GM10847 (cell line): ENCODE data around the gene HHAT.

ENCODE experiments used
- POLR2A ChIP-seq: IDR thresholded peaks from 2 replicates; pipeline ENCODE4 v1.6.1; 2011; ENCODE audit not compliant: insufficient read length; ENCODE audit errors: extremely low read depth

The HHAT gene

DNA sequence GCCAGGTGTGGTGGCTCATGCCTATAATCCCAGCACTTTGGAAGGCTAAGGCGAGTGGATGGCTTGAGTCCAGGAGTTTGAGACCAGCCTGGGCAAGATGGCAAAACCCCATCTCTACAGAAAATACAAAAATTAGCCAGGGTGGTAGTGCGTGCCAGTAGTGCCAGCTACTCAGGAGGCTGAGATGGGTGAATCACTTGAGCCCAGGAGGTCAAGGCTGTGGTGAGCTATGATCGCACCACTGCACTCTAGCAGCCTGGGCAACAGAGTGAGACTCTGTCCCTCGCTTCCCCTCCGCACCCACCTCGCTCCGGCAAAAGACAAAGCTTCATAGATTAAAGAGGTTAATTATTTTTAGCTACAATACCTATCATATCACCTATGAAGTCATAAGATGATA, 100.0 kb downstream of the HHAT start:
- TF ChIP-seq POLR2A: no peak

GRCh38 chr1:210434223-210434622, 105.5 kb downstream of the HHAT start:
- no peak for TF ChIP-seq POLR2A

DNA sequence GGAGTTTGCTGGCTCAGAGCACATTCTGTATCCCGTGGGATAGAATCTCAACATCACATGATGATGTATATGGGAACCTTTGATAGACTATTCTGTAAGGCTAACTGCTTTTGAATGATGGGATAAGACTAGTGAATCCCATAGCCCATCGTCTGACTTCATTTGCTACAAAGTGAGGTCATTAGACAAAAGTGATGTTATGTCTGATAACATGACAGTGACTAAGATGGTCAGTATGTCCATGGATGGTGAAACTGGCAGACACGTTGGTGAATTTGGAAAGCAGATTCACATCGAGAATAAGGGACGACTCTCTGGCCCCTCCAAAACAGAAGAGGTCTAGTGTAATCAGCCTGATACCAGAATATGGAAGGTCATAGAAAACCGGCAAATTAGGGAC, 108.4 kb downstream of the HHAT start:
- TF ChIP-seq POLR2A: no peak

DNA sequence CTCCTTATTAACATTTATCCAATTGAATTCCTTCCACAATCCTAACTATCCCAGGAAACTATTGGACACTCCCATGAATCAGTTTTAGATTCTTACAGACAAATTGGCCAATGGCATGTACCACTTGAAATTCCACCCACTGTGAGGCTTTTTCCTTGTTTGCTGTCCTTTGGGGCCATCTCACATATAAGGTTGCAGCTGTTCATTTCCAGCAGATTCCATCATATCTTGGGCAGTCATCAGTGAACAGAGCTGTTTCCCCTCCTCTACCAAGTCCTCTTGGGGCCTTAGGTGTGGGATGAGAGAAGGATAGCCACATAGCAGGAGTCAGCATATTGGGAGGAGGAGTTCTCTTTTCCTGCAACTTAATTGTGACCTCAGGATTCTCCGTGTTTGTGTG, 109.1 kb downstream of the HHAT start:
- no peak for TF ChIP-seq POLR2A

GRCh38 chr1:210438928-210439841, 110.5 kb downstream of the HHAT start:
- TF ChIP-seq POLR2A: no peak

GRCh38 chr1:210440081-210440480, 111.4 kb downstream of the HHAT start:
- TF ChIP-seq POLR2A: no peak

GRCh38 chr1:210441028-210441427, 112.3 kb downstream of the HHAT start:
- TF ChIP-seq POLR2A: no peak

DNA sequence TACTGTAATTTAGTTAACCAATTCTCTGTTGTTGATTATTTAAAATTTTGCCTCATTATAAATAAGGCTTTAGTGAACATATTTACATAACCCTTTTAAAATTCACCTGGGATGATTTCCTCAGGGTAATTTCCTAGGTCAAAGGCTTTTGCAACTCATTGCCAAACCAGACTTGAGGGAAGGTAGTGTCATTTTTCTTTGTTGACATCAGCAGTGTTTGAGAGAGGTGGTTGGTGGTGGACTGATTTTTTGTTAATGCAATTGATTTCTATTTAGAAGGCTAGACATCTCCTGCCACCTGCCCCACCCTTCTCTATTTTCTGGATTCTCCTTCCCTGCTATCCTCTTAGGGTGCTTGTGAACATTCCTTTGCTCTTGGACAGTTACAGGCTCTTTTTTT, 116.8 kb downstream of the HHAT start:
- no peak for TF ChIP-seq POLR2A

GRCh38 chr1:210445931-210446330, 117.2 kb downstream of the HHAT start:
- TF ChIP-seq POLR2A: no peak

DNA sequence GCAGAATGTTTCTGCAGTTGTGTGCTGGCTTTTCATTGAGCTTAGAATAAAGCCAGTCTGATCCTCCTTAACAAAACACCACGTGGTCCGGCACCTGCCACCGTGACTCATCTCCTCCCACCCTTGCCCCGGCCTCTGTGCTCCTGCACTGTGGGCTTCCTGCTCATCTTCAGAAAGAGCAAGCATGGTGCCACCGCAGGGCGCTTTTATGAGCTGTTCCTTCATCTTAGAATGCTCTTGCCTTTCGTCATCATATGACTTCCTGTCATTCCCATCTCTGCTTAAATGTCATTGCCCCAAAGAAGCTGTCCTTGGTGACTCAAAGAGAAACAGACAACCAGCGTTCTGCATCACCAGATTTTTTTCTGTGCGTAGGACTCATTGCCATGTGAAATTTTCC, 117.8 kb downstream of the HHAT start:
- no peak for TF ChIP-seq POLR2A

DNA sequence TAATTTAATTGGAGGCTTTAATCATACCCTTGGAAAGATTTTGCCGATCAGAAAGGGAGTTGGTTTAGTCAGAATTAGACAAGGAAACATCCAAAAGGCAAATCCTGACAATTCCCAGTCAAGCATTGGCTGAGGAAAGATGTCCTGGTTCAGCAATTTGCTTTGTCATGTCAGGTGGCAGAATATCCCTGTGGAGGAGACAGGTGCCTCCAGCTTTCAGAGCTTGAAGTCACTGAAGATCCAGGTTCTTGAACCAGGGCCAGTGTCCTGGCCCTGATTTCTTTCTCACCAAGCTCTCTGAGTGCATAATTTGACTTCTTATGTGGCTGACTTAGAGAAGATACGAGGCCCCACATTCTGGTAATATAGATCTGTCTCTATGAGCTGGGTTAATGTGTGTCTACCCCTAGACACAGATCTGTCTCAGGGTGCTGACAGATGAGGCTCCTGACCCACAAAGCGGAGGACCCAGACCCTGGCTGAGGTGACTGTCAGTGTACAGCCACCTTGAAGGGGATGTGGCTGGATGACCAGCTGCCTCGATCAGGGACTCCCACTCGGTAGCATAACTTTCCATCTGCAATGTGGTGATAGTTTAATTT, 118.9 kb downstream of the HHAT start:
- TF ChIP-seq POLR2A: no peak

DNA sequence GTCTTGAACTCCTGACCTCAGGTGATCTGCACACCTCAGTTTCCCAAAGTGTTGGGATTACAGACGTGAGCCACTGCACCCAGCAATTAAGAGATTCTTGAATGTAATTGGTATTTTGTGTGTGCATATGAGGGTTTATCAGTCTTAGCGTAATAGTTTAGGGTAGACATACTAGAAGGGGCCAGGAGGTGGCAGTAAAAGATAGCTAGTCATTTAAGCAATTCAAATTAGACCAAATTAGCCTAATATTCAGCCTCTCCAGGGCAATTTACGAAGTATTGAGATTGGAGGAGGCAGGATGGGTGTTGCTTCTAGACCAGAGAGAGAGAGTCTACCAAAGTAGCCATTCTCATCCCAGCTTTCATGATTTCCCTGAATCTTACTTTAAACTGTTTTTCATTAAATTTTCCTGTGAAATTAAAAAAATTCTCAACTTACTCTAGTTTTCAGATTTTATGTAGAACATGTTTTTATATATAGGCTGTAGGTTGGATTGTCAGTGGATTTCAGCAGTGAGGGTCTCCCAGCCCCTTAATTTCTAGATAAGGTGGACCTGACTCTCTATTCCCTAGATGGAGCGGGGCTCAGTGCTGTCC, 119.7 kb downstream of the HHAT start:
- no peak for TF ChIP-seq POLR2A

DNA sequence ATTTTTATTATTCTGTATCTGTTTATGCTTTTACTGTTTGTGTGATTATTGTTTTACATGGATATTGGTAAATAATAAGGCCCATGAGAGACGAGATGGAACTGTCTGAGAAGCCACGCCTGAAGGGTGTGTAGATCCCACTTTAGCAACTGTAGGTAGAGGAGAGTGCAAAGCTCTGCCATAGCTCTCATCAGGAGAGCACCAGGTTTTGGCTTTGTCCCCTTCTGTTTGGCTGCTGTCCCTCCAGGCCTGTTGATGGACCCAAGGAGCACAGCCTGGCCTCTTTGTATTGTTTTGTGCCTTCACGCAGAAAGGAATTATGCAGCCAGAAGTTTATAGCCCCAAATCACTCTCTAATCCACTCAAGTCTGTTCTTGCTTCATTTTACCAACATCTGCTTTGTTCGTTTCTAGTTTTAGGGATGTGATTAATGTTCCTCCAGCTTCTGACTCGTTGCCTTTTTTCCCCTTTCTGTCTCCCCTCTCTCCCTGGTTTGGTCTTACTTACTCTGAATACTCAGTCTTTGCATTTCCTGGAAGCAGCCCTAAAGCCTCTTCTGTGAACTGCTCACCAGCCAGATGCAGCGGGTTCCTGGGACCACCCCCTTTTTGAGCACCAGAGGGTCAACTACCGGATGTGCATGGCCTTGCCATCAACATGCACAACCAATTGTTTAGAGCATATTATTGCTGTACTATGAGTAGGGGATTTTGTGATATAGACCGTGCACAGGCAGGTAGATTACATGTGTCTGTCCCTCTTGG, 127.3 kb downstream of the HHAT start:
- no peak for TF ChIP-seq POLR2A

DNA sequence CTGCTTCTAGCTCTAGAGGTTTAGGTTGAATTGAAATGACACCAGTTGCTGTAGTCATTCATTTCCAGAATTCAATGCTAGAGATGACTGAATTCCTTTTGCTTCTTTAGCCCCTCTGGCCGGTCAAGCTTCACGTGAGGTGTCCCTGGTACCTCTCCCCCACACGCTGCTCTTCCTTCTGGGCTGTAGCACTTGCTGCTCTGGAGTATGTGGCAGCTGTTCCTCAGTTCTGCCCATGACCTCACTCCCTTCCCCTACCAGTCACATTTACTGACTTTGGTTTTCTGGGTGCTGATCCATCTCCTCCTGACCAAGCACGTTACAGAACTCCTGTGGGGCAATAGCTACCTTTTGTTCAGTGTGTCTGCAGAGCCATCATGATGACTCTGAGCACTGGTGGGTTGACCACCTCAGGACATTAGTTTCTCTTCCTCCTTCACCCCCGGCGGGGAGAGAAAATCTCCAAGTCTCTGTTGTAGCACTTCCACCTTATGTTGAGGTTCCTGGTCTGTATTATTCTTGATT, 128.1 kb downstream of the HHAT start:
- TF ChIP-seq POLR2A: no peak

GRCh38 chr1:210457568-210457967, 128.9 kb downstream of the HHAT start:
- TF ChIP-seq POLR2A: no peak
